Umbilical cord (tissue), 2 donors: ENCODE results near the gene DIS3L2. TPM values are rescaled to one million over a fixed set of nuclear protein-coding genes. Genes with fewer than 3 reads are reported as not detected.
"Not testable (repeated sequence)": the region's sequence is repeated elsewhere in the genome, so short reads cannot be mapped to it uniquely, and the experiment has no call there.

ENCODE experiments used
- DNase-seq: peaks from one replicate; pipeline ENCODE4 v3.0.0-alpha.2; 2015; ENCODE audit warnings: low spot score
- total RNA-seq: library from RNA; depleted of rRNA; stranded (reverse); fragments of >200 nt; gene quantifications from one replicate; pipeline ENCODE4 v1.2.3, GENCODE V29; 2014; ENCODE audit warnings: low replicate concordance; ENCODE audit not compliant: insufficient read depth

DIS3L2 gene
- total RNA-seq, 1 donor from 2014 or later, result 46.0 TPM

DNA sequence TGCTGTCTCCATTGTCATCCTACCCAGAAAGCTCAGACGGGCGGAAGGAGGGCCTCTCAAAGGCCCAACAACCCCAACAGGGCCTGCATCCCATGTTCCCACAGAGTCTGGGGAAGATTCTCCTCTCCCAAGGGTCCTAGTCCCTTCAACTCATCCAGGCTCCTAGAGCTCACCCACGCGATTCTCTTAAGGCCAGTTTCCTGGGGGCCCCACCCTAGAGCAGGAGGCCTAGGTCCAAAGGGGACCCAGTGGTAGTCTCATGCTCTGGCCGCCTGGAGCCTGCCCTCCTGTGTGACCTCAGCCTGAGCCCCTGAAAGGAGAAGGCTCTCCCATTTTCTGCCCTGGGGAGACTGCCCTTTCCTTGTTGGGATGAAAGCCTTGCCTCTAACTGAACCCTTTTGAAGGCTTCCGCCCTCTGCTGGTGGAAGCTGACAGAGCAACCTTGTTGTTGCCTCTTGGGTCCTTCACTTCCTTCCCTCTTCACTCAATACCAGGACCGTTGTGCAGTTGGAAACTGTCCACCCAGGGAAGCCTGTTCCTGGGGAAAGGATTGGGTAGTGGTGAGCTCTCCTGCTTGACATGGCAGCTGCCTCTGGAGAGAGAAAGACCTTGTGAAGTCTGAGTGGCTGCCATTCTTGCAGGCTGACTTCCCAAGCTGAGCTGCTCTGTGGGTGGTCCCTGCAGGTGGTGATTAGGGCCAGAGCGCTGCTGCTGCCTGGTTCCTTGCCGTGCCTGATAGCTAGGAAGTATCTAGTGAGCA lies 331.1 kb downstream of the DIS3L2 start:
- peak; percentile 19 for DNase-seq

DNA sequence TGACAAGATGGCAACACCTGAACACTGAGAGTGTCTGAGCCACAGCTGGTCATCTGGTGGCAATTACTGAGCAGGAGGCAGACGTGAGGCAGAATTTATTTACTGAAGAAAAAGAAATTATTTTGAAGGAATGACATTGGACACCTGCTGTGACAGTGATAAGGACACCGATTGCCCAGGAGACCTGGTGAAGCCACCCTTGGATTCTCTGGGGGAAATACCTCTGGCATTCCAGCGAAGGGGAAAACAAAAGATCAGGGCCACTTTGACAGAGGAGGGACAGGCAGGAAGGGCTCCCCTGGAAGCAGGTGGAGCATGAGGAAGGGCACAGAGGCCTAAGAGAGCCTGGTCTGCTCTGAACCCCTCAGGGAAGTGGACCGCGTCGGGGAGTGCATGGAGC lies 331.7 kb downstream of the DIS3L2 start:
- DNase-seq, result no peak

DNA sequence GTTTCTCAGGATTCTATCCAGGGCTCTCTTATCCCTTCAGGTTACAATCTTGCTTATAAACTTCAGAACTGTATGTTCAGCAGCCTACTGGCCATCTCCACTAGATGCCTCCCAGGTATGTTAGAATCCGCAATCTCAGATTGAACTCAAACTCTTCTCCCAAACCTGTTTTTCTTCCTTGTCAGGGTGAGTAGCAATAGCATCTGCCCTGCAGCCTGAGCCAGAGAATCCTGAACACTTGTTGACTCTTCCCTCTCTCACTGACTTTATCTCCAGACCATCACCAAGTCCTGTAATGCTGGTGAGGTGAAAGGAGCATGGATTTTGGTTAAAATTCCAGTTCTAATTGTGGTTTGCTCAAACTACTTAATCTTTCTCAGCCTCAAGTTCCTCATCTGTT lies 334.5 kb downstream of the DIS3L2 start:
- DNase-seq, result peak; percentile 42

DNA sequence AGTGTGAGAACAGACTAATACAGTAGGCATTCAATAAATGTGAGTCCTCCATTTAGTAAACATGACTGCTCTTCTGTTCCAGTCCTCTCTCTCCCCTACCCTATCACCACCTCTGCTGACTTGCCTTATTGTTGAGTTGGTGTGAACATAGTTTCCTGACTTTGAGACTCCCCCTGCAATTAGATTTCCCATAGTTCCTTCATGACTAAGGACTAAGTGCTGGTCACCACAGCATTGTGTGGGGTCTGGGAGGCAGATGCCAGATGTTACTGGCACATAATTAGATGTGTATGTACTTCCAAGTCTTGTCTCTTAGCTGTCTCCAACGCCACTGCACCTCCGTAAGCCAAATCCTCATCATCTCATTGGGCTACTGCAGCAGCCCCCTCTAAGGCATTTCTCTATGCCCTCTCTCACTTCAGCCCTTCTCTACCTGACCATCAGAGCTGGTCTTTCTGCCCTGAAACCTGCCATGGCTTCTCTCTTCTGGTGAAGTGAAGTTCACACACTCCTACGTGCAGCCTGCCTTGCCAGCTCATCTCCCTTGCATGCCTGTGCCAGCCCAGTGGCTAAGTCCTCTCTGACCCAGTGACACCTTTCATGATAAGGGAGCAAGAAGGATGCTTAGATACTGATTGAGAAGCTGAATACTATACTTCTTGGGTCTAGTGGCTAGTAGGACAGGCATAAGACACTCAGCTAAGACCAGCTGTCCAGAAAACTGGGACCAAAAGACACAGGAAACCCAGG lies 335.4 kb downstream of the DIS3L2 start:
- no peak for DNase-seq

DNA sequence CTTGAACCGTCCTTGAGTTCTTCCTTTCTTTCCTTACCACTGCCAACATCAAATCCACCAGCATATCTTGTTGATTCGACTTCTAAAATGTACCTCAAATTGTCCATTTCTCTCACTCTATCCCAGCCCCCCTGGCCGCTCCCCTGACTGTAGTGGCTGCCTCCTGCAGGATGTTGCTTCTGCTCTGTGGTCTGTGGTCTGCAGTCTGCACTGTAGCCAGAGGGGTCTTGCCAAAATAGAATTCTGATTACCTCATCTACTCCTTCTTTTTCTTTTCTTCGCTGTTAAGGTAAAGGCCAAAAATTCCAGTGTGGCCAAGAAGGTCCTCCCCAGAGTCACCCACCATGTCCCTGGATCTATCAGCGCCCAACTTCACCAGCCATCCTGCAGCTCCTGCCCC lies 337.6 kb downstream of the DIS3L2 start:
- DNase-seq, result no peak

DNA sequence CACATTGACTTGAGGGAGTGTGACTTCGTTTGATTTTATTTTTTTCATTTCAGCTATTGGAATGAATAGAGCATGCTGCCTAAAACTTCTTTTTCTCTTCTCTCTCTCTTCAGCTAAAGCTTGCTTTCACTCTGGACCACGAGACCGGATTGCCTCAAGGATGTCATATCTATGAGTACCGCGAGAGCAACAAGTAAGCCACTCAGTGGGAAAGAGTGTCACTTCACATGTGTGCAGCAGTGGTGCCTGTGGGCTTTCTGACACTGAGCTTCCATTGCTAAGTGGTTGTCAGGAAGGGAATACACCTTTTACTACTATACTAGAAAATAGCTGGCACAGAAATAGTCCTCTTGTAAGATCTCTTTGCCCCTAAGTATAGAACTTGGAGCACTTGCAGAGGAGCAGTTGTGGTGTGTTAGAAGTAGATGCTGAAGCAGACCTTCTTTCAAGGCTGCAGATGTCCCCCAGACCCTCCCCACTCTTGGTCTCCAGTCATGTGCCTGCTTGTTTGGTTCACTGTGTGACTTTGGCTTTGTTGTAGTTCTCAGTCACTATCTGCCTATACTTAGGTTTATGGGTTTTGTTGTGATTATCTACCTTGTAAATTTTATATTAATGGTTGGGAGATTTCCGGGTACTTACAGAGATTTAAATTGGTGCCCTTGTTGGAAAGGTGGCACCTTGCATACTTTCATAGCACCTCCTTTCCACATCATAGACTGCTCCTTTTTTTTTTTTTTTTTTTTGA lies 338.6 kb downstream of the DIS3L2 start:
- no peak for DNase-seq

DNA sequence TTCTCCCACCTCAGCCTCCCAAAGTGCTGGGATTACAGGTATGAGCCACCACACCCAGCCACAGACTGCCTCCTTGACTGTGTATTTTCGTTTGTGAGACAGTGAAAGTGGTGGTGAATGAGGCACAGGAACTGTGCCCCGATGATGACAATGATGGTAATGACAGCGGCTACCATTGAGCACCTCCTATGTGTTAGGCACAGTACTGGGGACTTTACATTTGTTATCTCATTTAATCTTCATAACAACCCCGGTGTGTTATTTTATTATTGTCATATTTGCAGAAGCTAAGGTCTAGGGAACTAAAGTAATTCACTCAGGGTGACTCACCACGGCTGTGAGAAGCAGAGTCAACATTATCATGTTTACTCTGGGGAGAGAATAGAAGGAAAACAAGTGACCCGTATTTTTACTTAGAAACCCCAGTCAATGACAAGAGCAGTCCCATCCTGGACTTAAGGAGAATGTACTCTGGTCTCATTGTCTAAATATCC lies 339.4 kb downstream of the DIS3L2 start:
- no peak for DNase-seq

DNA sequence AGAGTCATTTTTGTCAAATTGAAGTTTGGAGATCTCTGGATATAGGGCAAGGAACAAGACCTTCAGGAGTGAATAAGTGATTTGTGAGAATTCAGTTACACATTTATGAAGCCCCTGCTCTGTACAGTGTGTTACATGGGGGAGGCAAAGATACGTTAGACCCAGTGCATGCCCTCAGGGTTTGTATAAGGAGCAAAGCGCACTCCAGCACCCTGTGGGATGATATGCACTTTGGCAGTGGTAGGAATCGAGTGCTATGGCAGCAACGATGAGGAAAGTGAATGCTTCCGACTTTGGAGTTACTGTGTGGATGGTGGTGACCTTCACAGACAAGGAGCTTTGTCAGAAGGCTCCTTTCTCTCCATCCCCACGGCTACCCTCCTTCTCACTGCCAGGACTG lies 342.7 kb downstream of the DIS3L2 start:
- no peak for DNase-seq

DNA sequence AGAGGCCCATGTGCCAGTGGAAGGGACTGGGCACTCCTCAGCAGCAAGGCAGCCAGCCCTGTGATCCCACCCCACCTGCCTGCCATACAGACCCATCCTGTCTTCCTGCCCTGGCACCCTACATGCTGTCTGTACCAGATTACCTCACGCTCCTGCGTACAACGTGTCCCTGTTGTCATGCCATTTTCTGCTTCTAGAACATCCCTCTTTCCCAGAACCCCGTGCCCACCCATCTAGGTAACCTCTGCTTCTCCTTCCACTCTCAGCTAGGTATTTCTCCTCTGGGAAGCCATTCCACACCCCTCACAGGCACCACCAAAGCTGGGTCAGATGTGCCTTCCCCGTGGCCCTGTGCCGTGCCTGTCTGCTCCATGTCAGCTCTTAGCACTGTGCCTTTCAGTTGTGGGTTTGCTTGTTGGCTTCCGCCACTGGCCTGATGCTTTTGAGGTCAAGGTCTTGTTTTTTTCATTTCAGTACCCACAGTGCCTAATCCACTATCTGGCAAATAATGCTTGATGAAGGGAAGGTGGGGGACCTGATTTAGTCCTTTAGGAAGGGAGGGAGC lies 345.3 kb downstream of the DIS3L2 start:
- no peak for DNase-seq

DNA sequence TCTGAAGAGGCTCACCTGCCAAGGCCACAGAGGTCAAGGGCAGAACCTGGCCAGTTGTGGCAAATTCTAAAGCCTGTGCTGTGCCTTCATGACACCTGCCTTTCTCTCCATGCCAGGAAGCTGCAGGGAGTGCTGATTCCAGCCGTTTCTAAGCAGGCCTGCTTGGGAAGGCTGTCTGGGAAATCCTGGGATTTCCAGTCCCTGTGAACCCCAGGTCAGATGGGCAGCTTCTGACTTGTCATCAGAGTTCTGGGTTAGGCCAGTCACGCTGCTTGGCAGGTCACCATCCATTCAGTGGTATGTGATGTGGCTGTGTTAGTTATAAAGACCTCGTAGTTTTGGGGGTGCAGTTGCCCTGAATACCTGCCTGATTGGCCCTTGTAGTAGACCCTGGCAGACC lies 346.3 kb downstream of the DIS3L2 start:
- no peak for DNase-seq

DNA sequence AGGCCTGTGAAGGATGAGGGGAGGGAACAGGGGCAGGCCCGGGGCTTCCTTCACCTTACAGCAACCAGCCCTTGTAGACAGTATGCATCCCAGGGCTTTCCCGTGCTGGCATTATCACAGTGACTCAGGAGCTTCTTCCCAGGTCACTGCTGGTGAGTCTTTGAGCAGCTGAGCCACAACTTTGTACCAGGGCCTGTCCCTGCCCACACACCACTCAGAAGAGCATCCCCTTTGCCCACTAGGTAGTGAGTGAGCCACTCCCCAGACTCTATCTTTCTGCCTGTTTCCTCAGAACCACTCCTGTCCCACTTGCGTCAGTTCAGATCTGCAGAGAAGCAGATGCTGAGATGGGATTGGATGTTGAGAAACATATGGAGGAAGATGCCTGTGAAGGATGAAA lies 347.5 kb downstream of the DIS3L2 start:
- DNase-seq, result no peak

DNA sequence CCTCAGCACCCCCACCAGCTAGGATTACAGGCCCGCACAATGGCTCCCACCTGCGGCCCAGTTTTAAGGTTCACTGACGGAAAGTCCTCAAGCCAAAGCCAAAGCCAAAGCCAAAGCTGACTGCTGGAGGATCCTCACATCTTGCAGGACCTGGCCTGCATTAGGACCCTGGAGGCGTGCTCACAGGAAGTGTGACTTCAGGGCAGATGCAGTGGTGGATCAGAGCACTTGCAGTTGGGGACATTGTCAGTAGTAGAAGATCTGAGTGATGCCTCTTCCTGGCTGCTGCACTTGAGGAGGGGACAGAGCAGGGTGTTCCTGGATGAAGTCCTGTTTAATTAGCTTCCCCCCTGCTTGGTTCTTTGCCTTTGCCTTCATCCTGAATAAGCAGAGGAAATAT lies 348.1 kb downstream of the DIS3L2 start:
- DNase-seq, result no peak

DNA sequence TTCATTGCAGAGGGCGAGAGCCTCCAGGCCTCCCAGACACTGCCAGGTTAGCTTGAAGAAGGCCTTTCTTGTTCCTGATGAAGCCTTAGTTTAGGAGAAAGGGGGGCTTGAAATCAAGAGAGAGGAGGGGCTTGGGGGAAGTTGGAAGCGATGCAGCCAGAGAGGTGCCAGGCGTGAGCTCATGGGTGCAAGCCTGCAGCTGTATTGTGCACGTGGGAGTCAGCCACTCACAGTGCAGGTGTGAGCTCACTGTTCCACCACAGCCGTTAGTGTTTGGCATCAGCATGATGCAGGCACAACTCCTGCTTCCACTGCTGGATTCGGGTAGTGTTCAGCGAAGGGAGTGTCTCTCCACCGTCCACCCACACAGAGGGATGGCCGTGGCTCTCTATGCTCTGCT lies 348.6 kb downstream of the DIS3L2 start:
- no peak for DNase-seq

DNA sequence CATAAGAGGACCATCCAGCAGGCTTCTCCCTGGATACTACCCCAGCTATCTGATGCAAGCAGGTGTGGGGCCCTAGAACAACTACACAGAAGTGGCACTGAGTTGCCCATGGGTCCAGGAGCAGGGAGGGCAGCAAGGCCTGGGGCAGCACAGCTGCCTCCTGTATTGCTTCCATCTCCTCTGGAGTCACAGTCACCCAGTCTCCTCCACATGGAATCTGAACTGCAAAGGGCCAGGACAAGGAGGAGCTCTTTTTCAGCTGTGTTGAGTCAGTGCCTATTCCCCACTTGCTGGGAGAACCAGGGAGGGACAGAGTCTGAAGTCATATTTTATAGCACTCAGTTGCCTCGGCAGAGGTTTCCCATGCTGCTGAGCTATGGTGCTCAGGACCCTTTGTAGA lies 349.2 kb downstream of the DIS3L2 start:
- no peak for DNase-seq

DNA sequence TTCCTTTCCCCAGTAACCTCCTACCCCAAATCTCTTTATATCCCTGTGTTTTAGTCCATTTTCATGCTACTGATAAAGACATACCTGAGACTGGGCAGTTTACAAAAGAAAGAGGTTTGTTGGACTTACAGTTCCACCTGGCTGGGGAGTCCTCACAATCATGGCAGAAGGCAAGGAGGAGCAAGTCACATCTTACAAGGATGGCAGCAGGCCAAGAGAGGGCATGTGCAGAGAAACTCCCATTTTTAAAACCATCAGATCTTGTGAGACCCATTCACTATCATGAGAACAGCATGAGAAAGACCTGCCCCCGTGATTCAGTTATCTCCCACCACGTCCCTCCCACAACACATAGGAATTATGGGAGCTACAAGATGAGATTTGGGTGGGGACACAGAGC lies 352.1 kb downstream of the DIS3L2 start:
- not testable (repeated sequence) for DNase-seq

DNA sequence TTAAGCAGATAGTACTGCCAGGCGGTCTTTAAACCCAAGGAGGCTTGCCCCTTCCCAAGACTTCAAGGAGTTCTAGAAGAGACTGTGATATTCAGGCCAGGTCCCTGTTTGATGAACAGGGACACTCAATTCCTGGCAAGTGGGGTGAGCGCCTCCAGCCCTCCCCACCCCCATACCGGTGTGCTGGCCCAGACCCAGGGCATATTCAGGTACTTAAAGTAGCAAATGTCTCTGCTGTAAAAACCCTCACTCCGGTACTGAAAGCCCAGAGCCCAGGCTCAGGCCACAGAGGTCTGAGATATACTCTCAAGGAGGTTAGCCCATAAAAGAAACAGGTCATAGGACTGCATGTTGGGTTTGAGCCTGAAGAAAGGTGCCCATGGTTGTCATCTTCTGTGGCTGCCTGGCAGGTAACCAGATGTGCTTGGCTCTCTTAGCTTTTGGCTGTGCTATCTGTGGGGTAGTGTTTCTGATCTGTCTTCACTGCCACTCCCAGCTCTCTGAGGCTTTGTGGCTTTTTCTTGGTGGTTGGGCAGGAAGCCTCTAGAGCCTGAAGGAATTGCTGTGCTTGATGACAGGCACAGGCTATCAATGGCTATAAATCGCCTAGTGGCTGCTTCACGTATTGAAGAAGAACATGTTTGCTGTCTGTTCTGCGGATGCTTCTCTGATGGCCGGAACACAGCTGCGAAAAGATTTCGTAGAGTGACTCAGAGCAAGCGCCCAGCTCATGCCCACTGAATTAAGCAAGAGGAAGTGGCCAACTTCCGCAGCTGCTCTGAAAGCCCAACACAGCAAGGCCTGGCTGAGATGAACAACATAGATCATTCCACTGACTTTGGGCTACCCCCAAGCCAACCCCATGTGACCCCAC lies 353.8 kb downstream of the DIS3L2 start:
- peak; percentile 59 for DNase-seq

DNA sequence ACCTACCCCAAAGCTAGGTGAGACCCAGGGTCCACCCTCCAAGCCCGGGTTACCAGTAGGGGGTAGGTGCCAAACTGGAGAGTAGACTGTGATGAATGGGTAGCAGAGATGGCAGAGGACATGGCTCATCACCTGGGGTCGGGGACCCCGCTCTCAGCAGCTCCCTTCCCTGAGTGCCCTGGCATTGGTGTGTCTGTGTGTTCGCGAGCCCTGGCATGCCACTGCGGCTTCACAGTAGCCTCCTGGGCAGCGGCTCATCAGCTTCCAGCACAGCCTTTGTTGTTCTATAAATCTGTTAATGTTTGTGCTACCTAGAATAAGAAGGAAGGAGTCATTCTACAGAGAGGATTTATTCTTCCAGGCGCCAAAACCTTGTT lies 354.4 kb downstream of the DIS3L2 start:
- no peak for DNase-seq

DNA sequence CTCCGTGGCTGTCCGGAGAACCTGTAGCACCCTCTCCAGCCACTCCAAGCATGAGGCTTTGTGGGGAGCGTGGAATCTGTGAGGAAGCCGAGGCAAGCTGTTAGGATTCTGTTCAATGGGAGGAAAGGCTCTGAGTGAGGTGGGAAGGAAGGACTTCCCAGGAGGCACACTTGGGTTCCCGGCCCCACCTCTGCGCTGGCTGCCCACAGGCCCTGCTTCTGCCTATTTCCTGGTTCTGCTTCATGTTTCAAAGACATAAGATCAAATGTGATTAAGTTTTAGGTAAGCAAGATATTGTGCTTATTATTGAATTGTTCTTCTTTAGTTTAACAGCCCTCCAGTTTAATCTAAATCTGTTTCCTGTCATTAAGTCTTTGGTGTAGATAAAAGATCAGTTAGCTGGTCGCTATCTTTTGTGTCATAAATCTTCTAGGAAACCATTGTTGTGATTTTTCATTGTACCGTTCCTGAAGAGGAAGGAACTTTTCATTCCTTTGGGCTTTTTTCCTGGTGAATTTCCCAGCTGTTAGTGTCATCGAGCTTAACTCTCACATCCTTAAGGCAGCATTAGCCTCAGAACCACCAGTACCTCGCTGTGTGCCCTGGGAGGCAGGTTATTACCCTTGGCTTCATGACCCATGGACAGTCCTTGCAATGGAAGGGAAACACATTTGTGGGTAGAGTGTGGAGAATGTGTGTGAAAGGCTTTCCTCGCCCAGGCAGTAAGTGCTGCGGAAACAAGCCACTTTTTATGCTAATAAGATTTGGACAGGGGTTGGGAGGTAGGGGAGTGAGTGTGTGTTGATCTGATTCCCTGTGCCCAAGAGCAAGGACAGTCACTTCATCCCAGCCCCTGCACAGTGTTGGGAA lies 355.2 kb downstream of the DIS3L2 start:
- DNase-seq, result no peak

DNA sequence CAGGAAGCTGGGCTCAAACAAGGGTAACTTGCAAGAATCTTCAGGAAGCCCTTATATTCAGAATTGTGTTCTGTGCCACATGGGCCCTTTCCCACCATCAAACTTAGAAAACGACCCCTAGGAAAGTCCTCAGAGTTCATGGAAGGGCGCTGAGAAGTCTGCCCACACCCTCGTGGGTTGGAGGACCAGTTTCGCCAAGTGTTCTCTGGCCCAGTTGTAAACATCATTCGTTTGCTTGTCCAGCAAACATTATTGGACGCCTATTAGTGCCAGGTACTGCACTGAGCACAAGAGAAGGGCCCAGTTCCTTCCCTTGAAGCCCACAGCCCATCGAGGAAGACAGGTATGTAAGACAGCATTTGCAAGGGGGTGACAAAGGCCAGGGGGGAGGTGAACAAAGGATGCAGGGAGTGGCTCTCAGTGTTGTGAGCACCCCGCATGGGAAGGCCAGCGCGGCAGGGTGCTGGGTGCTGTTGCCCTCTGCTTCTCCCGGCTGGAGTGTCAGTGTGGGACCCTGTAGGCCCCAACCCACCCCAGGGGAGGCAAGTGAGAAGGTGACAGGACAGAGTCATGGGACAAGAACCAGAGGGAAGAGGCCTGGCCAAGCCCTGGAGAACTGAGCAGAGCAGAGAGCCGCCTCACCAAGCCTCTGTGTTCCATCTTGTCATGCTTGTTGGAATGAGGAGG lies 356.8 kb downstream of the DIS3L2 start:
- no peak for DNase-seq
